HepG2 (cell line): Measurements from ENCODE around the gene RERE. TPM values are rescaled to one million over a fixed set of nuclear protein-coding genes. Genes with fewer than 3 reads are reported as not detected.

Experiments used
- CREB3 ChIP-seq: sonication (generic); formaldehyde crosslinking; IDR thresholded peaks from 2 replicates; pipeline ENCODE4 v1.5.0; 2020; ENCODE audit warnings: missing genetic modification reagents
- HMGXB4 ChIP-seq, 2 experiments: sonication (generic) in 1 of 2; formaldehyde crosslinking in 1 of 2; IDR thresholded peaks; 2 replicates each; pipeline versions ENCODE4 v1.4.0 to v1.6.1; 2018 to 2020; ENCODE audit warnings: missing genetic modification reagents in 2 of 2, borderline replicate concordance in 1 of 2, low read depth in 1 of 2, mild to moderate bottlenecking in 1 of 2, missing biosample characterization in 1 of 2
- TFAP4 ChIP-seq: sonication (generic); IDR thresholded peaks from 2 replicates; pipeline ENCODE4 v1.6.1; 2016; ENCODE audit warnings: low read depth, borderline replicate concordance
- ZBTB25 ChIP-seq: IDR thresholded peaks from 2 replicates; pipeline ENCODE4 v1.6.1; 2018; ENCODE audit warnings: missing genetic modification reagents
- ZKSCAN1 ChIP-seq: fragments of 150-350 bp; IDR thresholded peaks from 2 replicates; pipeline ENCODE4 v1.6.1; 2014; ENCODE audit warnings: low read length
- ZNF383 ChIP-seq: sonication (generic); formaldehyde crosslinking; IDR thresholded peaks from 2 replicates; pipeline ENCODE4 v1.4.0; 2020; ENCODE audit warnings: missing genetic modification reagents, mild to moderate bottlenecking, borderline replicate concordance
- ZNF616 ChIP-seq: sonication (generic); formaldehyde crosslinking; IDR thresholded peaks from 2 replicates; pipeline ENCODE4 v1.5.0; 2020; ENCODE audit warnings: low read depth, mild to moderate bottlenecking, missing genetic modification reagents
- ZNF7 ChIP-seq: IDR thresholded peaks from 2 replicates; pipeline ENCODE4 v1.6.1; 2016; ENCODE audit warnings: missing biosample characterization, missing genetic modification reagents
- ZNF839 ChIP-seq: sonication (generic); formaldehyde crosslinking; IDR thresholded peaks from 2 replicates; pipeline ENCODE4 v1.4.0; 2020; ENCODE audit warnings: missing genetic modification reagents, mild to moderate bottlenecking, borderline replicate concordance
- ZNF850 ChIP-seq: sonication (generic); formaldehyde crosslinking; conservative IDR thresholded peaks from 2 replicates; pipeline ENCODE4 v1.9.0; 2021; ENCODE audit warnings: mild to moderate bottlenecking, missing genetic modification reagents
- polyA plus RNA-seq, 8 experiments: library from polyadenylated mRNA; depleted of rRNA in 3 of 8; stranded (reverse) in 7 of 8; unstranded in 1 of 8; fragments of >200 nt; fragmentation: Illumina TruSeq in 4 of 8; extraction: Trizol in 4 of 8; gene quantifications; 2 replicates each; pipeline versions ENCODE4 v1.2.1 to v1.2.3, GENCODE V29; 2011 to 2016; ENCODE audit warnings: low read depth in 4 of 8, missing spikeins in 1 of 8, mixed read lengths in 1 of 8; ENCODE audit not compliant: insufficient read depth in 1 of 8
- total RNA-seq, 5 experiments: library from RNA; depleted of rRNA; stranded (reverse); fragments of >200 nt; fragmentation: Illumina TruSeq; extraction: Trizol; gene quantifications; 2 replicates each; pipeline ENCODE4 v1.2.3, GENCODE V29; 2016; ENCODE audit warnings: low read depth in 1 of 5

The RERE gene
- total and polyA plus RNA-seq, 2 of the 13 experiments (the other 11 are each of a cell fraction or from before 2014, with no cell fraction given), result 18.3 to 21.9 TPM

- TF ChIP-seq CREB3 (no peak), ZNF383 (CRISPR knock-in tag) (no peak), HMGXB4 (CRISPR knock-in tag; IDR thresholded peaks at IDR 0.05; ENCODE audit: borderline replicate concordance in 1 of 2, low read depth in 1 of 2) (no peak), TFAP4 (no peak), ZNF839 (CRISPR knock-in tag) (no peak), ZNF616 (CRISPR knock-in tag) (no peak), ZNF850 (CRISPR knock-in tag) (no peak), ZBTB25 (CRISPR knock-in tag) (no peak), ZNF7 (no peak), ZKSCAN1 (no peak)
- TF ChIP-seq, all 625 proteins: peak for 0
These were observed 410.5 kb downstream of the RERE start (continued) for GRCh38 chr1:8406960-8407359.
